ENCODE data around the gene TMEM267. TPM values are rescaled to one million over a fixed set of nuclear protein-coding genes. Genes with fewer than 3 reads are reported as not detected.

The TMEM267 gene
- total RNA-seq, 2 experiments from 2014 or later = 7.1 to 9.6 TPM

- no peaks in the 10 kb centered on the region for H3K36me3 ChIP-seq (ENCODE audit: insufficient read depth, low read length)
- Mint-ChIP-seq H3K4me3 (no peak overlapping the region), H3K9me3 (no peaks in the 10 kb centered on the region), H3K27ac (no peak overlapping the region), H3K36me3 (ENCODE audit: low read depth) (no peaks in the 10 kb centered on the region), H3K27me3 (no peaks in the 10 kb centered on the region), H3K4me1 (ENCODE audit: low read depth) (no peaks in the 10 kb centered on the region)
- H3K27me3 ChIP-seq (ENCODE audit: control insufficient read depth in 1 of 2, insufficient read depth in 2 of 2, low read length in 2 of 2) = no peaks in the 10 kb centered on the region
- TF ChIP-seq CTCF (IDR thresholded peaks at IDR 0.05) = no peak
- DNase-seq (no peak), ATAC-seq (ENCODE audit: poor library complexity) (no peak)
- no peak overlapping the region for H3K27ac ChIP-seq (ENCODE audit: low read depth in 1 of 2, low read length in 2 of 2)
- no peak overlapping the region for H3K4me3 ChIP-seq (ENCODE audit: low read length)
- ChIA-PET POLR2A (no interaction called here), CTCF (no interaction called here)
- intact Hi-C loops (cut with DNase I, micrococcal nuclease) = no loop called here
- H3K4me1 ChIP-seq (ENCODE audit: insufficient read depth, low read length) = no peaks in the 10 kb centered on the region
- no peaks in the 10 kb centered on the region for H3K9me3 ChIP-seq (ENCODE audit: control insufficient read depth in 1 of 2, insufficient read depth in 1 of 2, low read length in 2 of 2)
Measured at GRCh38 chr5:43413966-43414365, 69.7 kb downstream of the TMEM267 start.

GRCh38 chr5:43412644-43413043 is 71.0 kb downstream of the TMEM267 start:
- ChIA-PET CTCF (no interaction called here), POLR2A (no interaction called here)
- DNase-seq = no peak
- Histone ChIP-seq H3K4me3 (ENCODE audit: low read length) (no peak overlapping the region), H3K4me1 (ENCODE audit: insufficient read depth, low read length) (no peaks in the 10 kb centered on the region), H3K27me3 (ENCODE audit: control insufficient read depth in 1 of 2, insufficient read depth in 2 of 2, low read length in 2 of 2) (no peaks in the 10 kb centered on the region), H3K27ac (ENCODE audit: low read depth in 1 of 2, low read length in 2 of 2) (no peak overlapping the region), H3K9me3 (ENCODE audit: control insufficient read depth in 1 of 2, insufficient read depth in 1 of 2, low read length in 2 of 2) (no peaks in the 10 kb centered on the region), H3K36me3 (ENCODE audit: insufficient read depth, low read length) (no peaks in the 10 kb centered on the region)
- Mint-ChIP-seq H3K27me3 (no peaks in the 10 kb centered on the region), H3K27ac (no peak overlapping the region), H3K4me1 (ENCODE audit: low read depth) (no peaks in the 10 kb centered on the region), H3K9me3 (no peaks in the 10 kb centered on the region), H3K36me3 (ENCODE audit: low read depth) (no peaks in the 10 kb centered on the region), H3K4me3 (no peak overlapping the region)
- intact Hi-C loops (cut with DNase I, micrococcal nuclease) = no loop called here
- no peak for ATAC-seq (ENCODE audit: poor library complexity)
- TF ChIP-seq CTCF (IDR thresholded peaks at IDR 0.05) = no peak

- Histone ChIP-seq H3K27ac (ENCODE audit: low read depth in 1 of 2, low read length in 2 of 2) (no peak within 1 kb of the TSS), H3K4me1 (ENCODE audit: insufficient read depth, low read length) (no peaks in the 10 kb centered on the region), H3K9me3 (ENCODE audit: control insufficient read depth in 1 of 2, insufficient read depth in 1 of 2, low read length in 2 of 2) (no peaks in the 10 kb centered on the region), H3K4me3 (ENCODE audit: low read length) (no peak within 1 kb of the TSS), H3K27me3 (ENCODE audit: control insufficient read depth in 1 of 2, insufficient read depth in 2 of 2, low read length in 2 of 2) (no peaks in the 10 kb centered on the region), H3K36me3 (ENCODE audit: insufficient read depth, low read length) (no peaks in the 10 kb centered on the region)
- POLR2A ChIA-PET = no interaction called here
- DNase-seq = no peak
- Mint-ChIP-seq H3K4me1 (ENCODE audit: low read depth) (no peaks in the 10 kb centered on the region), H3K9me3 (no peaks in the 10 kb centered on the region), H3K27ac (no peak within 1 kb of the TSS), H3K4me3 (no peak within 1 kb of the TSS), H3K36me3 (ENCODE audit: low read depth) (no peaks in the 10 kb centered on the region), H3K27me3 (no peaks in the 10 kb centered on the region)
- CTCF ChIA-PET = no interaction called here
- ATAC-seq (ENCODE audit: poor library complexity) = no peak
- intact Hi-C loops (cut with DNase I, micrococcal nuclease) = no loop called here
- TF ChIP-seq CTCF (IDR thresholded peaks at IDR 0.05) = no peak
Measured at GRCh38 chr5:43412156-43412555, 71.5 kb downstream of the TMEM267 start, which contains the start of gene CCL28. Gene CCL28, minus strand, starts transcription at chr5:43412391. Its CDS starts 75 bp downstream, at chr5:43412316.
